ENCODE measurements around the gene MAP3K2. TPM values are rescaled to one million over a fixed set of nuclear protein-coding genes. Genes with fewer than 3 reads are reported as not detected.
"Not testable (repeated sequence)": the region's sequence is repeated elsewhere in the genome, so short reads cannot be mapped to it uniquely, and the experiment has no call there.

The MAP3K2 gene
- total RNA-seq, 2 donors from 2014 or later, result 91.0 to 100 TPM

DNA sequence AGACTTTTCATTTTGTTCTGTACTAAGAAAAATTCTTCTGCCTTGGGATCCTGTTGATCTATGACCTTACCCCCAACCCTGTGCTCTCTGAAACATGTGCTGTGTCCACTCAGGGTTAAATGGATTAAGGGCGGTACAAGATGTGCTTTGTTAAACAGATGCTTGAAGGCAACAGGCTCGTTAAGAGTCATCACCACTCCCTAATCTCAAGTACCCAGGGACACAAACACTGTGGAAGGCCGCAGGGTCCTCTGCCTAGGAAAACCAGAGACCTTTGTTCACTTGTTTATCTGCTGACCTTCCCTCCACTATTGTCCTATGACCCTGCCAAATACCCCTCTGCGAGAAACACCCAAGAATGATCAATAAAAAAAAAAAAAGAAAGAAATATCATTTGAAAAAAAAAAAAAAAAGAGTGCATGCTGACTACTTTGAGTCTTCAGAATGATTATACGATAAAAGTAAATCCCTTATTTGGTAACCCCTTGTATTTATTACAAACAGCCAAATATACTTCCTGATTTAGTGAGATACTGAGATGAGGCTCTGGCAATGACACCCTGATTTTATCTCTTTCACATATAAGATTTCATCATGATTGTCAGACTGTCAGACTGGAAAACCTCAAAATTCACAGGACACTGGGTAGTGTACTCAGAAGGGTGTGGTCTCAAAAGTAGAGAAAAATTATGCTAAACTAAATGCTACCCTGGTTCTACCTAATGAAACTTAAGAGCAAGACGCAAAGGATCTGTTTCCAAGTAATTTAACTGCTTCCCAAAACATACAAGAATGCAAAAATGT is 33.7 kb downstream of the MAP3K2 start:
- not testable (repeated sequence) for H3K36me3 Mint-ChIP-seq (ENCODE audit: low read depth); H3K9me3 ChIP-seq (ENCODE audit: control insufficient read depth, low read length, poor library complexity, severe bottlenecking); H3K27me3 Mint-ChIP-seq; DNase-seq; H3K27ac Mint-ChIP-seq
- peaks cover 42% of the 10 kb centered on the region for H3K4me1 Mint-ChIP-seq
- peak; percentile 21 for ATAC-seq
- H3K4me3 Mint-ChIP-seq, result peak overlapping the region; percentile 9

DNA sequence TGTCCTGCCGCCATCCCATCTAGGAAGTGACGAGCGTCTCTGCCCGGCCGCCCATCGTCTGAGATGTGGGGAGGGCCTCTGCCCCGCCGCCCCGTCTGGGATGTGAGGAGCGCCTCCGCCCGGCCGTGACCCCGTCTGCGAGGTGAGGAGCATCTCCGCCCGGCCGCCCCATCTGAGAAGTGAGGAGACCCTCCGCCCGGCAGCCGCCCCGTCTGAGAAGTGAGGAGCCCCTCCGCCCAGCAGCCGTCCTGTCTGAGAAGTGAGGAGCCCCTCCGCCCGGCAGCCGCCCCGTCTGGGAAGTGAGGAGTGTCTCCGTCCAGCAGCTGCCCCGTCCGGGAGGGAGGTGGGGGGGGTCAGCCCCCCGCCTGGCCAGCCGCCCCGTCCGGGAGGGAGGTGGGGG is 34.6 kb downstream of the MAP3K2 start:
- not testable (repeated sequence) for H3K27me3 Mint-ChIP-seq; H3K9me3 ChIP-seq (ENCODE audit: control insufficient read depth, low read length, poor library complexity, severe bottlenecking); DNase-seq; ATAC-seq; H3K4me3 Mint-ChIP-seq; H3K27ac Mint-ChIP-seq; H3K36me3 Mint-ChIP-seq (ENCODE audit: low read depth)
- H3K4me1 Mint-ChIP-seq, result peaks cover 46% of the 10 kb centered on the region

- no peak for ATAC-seq
- H3K9me3 ChIP-seq (ENCODE audit: control insufficient read depth, low read length, poor library complexity, severe bottlenecking), result no peaks in the 10 kb centered on the region
- Mint-ChIP-seq H3K36me3 (ENCODE audit: low read depth) (no peaks in the 10 kb centered on the region), H3K27me3 (no peaks in the 10 kb centered on the region), H3K4me1 (peaks cover 52% of the 10 kb centered on the region), H3K27ac (peak overlapping the region; percentile 81), H3K4me3 (peak overlapping the region; percentile 9)
- DNase-seq, result no peak
These were observed 36.2 kb downstream of the MAP3K2 start for GRCh38 chr2:127351603-127352002.

GRCh38 chr2:127348426-127349000 is 39.3 kb downstream of the MAP3K2 start:
- no peaks in the 10 kb centered on the region for H3K36me3 Mint-ChIP-seq (ENCODE audit: low read depth)
- H3K4me1 Mint-ChIP-seq, result peaks cover 46% of the 10 kb centered on the region
- ATAC-seq (no peak), DNase-seq (no peak)
- no peaks in the 10 kb centered on the region for H3K27me3 Mint-ChIP-seq
- H3K27ac Mint-ChIP-seq, result peak overlapping the region; percentile 78
- no peaks in the 10 kb centered on the region for H3K9me3 ChIP-seq (ENCODE audit: control insufficient read depth, low read length, poor library complexity, severe bottlenecking)
- no peak overlapping the region for H3K4me3 Mint-ChIP-seq

DNA sequence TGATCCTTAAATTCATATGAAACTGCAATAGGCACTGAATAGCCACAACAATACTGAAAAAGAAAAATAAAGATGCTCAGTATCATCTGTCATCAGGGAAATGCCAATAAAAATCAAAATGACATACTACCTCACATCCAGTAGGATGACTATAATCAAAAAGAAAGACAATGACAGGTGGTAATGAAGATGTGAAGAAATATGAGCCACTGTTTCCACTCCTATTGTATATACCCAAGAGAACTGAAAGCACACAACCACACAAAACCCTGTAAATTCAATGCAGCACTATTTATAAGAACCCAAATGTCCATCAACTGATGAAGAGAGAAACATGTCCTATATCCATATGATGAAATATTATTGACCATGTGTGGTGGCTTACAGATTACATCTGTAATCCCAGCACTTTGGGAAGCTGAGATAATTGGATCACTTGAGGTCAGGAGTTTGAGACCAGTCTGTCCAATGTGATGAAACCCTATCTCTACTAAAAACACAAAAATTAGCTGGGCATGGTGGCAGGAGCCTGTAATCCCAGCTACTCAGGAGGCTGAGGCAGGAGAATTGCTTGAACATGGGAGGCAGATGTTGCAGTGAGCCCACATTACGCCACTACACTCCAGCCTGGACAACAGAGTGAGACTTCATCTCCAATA is 39.9 kb downstream of the MAP3K2 start:
- no peaks in the 10 kb centered on the region for H3K27me3 Mint-ChIP-seq
- ATAC-seq, result no peak

GRCh38 chr2:127347015-127347414 is 40.8 kb downstream of the MAP3K2 start:
- ATAC-seq, result no peak
- Mint-ChIP-seq H3K4me3 (no peak overlapping the region), H3K4me1 (peaks cover 44% of the 10 kb centered on the region), H3K27me3 (no peaks in the 10 kb centered on the region), H3K36me3 (ENCODE audit: low read depth) (no peaks in the 10 kb centered on the region), H3K27ac (peak overlapping the region; percentile 27)
- no peaks in the 10 kb centered on the region for H3K9me3 ChIP-seq (ENCODE audit: control insufficient read depth, low read length, poor library complexity, severe bottlenecking)
- no peak for DNase-seq

More for the DNA sequence above, 39.9 kb downstream of the MAP3K2 start:
- DNase-seq, result no peak
- no peak overlapping the region for H3K4me3 Mint-ChIP-seq
- H3K4me1 Mint-ChIP-seq, result peaks cover 46% of the 10 kb centered on the region
- H3K27ac Mint-ChIP-seq, result peak overlapping the region; percentile 78
- no peaks in the 10 kb centered on the region for H3K9me3 ChIP-seq (ENCODE audit: control insufficient read depth, low read length, poor library complexity, severe bottlenecking)
- H3K36me3 Mint-ChIP-seq (ENCODE audit: low read depth), result no peaks in the 10 kb centered on the region

GRCh38 chr2:127343277-127343676 is 44.5 kb downstream of the MAP3K2 start:
- DNase-seq, result no peak

GRCh38 chr2:127342101-127342500 is 45.7 kb downstream of the MAP3K2 start:
- Mint-ChIP-seq H3K36me3 (ENCODE audit: low read depth) (peaks cover 4% of the 10 kb centered on the region), H3K27me3 (no peaks in the 10 kb centered on the region), H3K27ac (no peak overlapping the region), H3K4me1 (peaks cover 16% of the 10 kb centered on the region), H3K4me3 (no peak overlapping the region)
- ATAC-seq, result no peak
- H3K9me3 ChIP-seq (ENCODE audit: control insufficient read depth, low read length, poor library complexity, severe bottlenecking), result no peaks in the 10 kb centered on the region
- DNase-seq, result no peak

More at GRCh38 chr2:127343277-127343676, 44.5 kb downstream of the MAP3K2 start:
- Mint-ChIP-seq H3K4me1 (peaks cover 25% of the 10 kb centered on the region), H3K27me3 (no peaks in the 10 kb centered on the region), H3K36me3 (ENCODE audit: low read depth) (peaks cover 4% of the 10 kb centered on the region), H3K27ac (no peak overlapping the region), H3K4me3 (no peak overlapping the region)
- H3K9me3 ChIP-seq (ENCODE audit: control insufficient read depth, low read length, poor library complexity, severe bottlenecking), result no peaks in the 10 kb centered on the region
- ATAC-seq, result no peak

DNA sequence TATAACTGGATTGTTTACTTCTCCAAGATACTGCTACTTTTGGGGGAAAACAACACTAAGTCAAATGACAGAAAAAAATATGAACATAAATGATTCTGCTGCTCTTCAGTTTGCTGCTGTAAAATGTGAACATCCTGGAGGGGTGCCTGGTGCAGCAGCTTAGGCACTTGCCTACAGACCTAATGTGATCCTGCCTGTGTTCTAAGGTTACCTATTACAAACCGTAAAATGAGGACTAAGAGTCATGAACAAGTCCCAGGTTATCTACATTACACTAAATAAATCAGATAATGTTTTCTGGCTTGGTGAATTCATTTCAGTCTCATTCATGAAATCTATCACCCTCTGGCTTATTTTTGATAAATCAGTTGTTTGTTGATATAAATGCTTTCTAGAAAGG is 55.4 kb downstream of the MAP3K2 start:
- no peaks in the 10 kb centered on the region for H3K9me3 ChIP-seq (ENCODE audit: control insufficient read depth, low read length, poor library complexity, severe bottlenecking)
- ATAC-seq (no peak), DNase-seq (no peak)
- no peak overlapping the region for H3K4me3 Mint-ChIP-seq
- H3K27ac Mint-ChIP-seq, result no peak overlapping the region
- peaks cover 3% of the 10 kb centered on the region for H3K36me3 Mint-ChIP-seq (ENCODE audit: low read depth)
- peaks cover 5% of the 10 kb centered on the region for H3K4me1 Mint-ChIP-seq
- H3K27me3 Mint-ChIP-seq, result no peaks in the 10 kb centered on the region

- no peaks in the 10 kb centered on the region for H3K9me3 ChIP-seq (ENCODE audit: control insufficient read depth, low read length, poor library complexity, severe bottlenecking)
- H3K27ac Mint-ChIP-seq, result no peak overlapping the region
- H3K4me3 Mint-ChIP-seq, result no peak overlapping the region
- DNase-seq (no peak), ATAC-seq (no peak)
- peaks cover 5% of the 10 kb centered on the region for H3K4me1 Mint-ChIP-seq
- H3K27me3 Mint-ChIP-seq, result no peaks in the 10 kb centered on the region
- H3K36me3 Mint-ChIP-seq (ENCODE audit: low read depth), result peaks cover 3% of the 10 kb centered on the region
These were observed 57.0 kb downstream of the MAP3K2 start for GRCh38 chr2:127330753-127331152.

- ATAC-seq (no peak), DNase-seq (no peak)
- H3K27ac Mint-ChIP-seq, result no peak overlapping the region
- no peaks in the 10 kb centered on the region for H3K36me3 Mint-ChIP-seq (ENCODE audit: low read depth)
- H3K4me1 Mint-ChIP-seq, result no peaks in the 10 kb centered on the region
- no peaks in the 10 kb centered on the region for H3K9me3 ChIP-seq (ENCODE audit: control insufficient read depth, low read length, poor library complexity, severe bottlenecking)
- no peaks in the 10 kb centered on the region for H3K27me3 Mint-ChIP-seq
- no peak overlapping the region for H3K4me3 Mint-ChIP-seq
These were observed 61.4 kb downstream of the MAP3K2 start for GRCh38 chr2:127326289-127326945.

DNA sequence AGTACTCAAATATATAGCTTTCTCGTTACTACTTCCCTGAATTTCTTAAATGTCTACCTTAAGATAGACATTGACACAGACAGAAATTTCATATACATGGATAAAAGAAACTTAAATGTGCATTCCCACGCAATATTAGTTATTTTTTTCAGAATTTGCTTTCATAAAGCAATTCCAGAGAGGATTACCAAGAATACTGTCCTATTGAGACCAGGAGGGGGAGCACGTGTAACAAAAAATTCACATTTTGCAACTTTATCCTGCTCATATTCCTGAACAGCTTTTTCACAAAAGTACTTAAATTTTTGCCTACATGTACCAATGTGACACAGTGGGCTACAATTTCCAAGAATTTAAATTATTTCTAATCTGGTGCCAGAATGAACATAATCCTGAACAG is 63.1 kb downstream of the MAP3K2 start:
- Mint-ChIP-seq H3K4me3 (no peak overlapping the region), H3K36me3 (ENCODE audit: low read depth) (peaks cover 5% of the 10 kb centered on the region), H3K27me3 (no peaks in the 10 kb centered on the region), H3K4me1 (no peaks in the 10 kb centered on the region), H3K27ac (no peak overlapping the region)
- no peaks in the 10 kb centered on the region for H3K9me3 ChIP-seq (ENCODE audit: control insufficient read depth, low read length, poor library complexity, severe bottlenecking)
- DNase-seq (no peak), ATAC-seq (no peak)

DNA sequence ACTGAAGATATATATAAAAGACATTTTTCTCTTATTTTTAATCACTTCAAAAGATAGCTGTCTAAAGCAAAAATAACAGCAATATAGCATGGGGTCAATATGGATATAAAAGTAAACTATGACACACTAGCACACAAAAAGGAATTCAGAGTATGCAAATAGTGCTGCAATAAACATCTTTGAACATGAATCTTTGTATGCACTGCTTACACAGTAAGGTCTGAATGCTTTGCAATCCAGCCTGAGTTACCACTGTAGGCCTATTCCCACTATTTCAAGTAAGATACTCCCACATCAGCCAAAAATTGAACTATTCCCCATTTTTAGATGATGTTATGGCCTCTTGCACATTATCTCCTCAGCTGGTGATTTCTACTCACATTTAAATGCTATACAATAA is 66.5 kb downstream of the MAP3K2 start:
- Mint-ChIP-seq H3K4me3 (no peak overlapping the region), H3K4me1 (no peaks in the 10 kb centered on the region), H3K36me3 (ENCODE audit: low read depth) (peaks cover 5% of the 10 kb centered on the region), H3K27me3 (no peaks in the 10 kb centered on the region), H3K27ac (no peak overlapping the region)
- ATAC-seq, result no peak
- no peak for DNase-seq
- no peaks in the 10 kb centered on the region for H3K9me3 ChIP-seq (ENCODE audit: control insufficient read depth, low read length, poor library complexity, severe bottlenecking)

Measured in T-helper 17 cell (primary cell).